22Rv1 (cell line): ENCODE results near the gene RALGPS1.

Source experiments
- H3K27ac ChIP-seq: fragments of 450-650 bp; 2 replicates; pipeline ENCODE4 v1.5.1; 2017
- ZFX ChIP-seq: fragments of 450-650 bp; IDR thresholded peaks from 2 replicates; pipeline ENCODE4 v1.6.1; 2017; ENCODE audit warnings: antibody characterized with exemption, borderline replicate concordance
- TF ChIP-seq, protein P1 (sequence below): fragments of 450-650 bp; IDR thresholded peaks from 2 replicates; pipeline ENCODE4 v1.5.1; 2017; ENCODE audit warnings: mild to moderate bottlenecking

Gene RALGPS1

DNA sequence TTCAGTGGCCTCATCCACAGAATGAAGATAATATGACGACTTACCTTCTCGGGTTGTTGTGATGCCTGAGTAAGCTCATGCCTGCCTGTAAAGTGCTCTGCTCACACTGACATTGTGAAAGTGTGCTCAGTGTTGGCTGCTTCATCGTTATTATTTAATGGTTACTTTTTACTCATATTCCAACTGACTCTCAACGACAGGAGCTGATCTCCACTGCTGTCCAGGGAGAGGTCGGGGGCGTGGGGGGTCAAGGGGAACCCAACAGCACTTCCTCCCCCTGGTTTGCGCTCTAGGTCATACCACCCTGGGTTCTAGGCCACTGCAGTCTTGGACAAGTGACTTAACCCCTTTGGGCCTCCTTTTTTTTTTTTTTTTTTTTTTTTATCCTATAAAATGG, 260.7 kb downstream of the RALGPS1 start:
- TF ChIP-seq ZFX: no peak
- TF ChIP-seq, protein P1, sequence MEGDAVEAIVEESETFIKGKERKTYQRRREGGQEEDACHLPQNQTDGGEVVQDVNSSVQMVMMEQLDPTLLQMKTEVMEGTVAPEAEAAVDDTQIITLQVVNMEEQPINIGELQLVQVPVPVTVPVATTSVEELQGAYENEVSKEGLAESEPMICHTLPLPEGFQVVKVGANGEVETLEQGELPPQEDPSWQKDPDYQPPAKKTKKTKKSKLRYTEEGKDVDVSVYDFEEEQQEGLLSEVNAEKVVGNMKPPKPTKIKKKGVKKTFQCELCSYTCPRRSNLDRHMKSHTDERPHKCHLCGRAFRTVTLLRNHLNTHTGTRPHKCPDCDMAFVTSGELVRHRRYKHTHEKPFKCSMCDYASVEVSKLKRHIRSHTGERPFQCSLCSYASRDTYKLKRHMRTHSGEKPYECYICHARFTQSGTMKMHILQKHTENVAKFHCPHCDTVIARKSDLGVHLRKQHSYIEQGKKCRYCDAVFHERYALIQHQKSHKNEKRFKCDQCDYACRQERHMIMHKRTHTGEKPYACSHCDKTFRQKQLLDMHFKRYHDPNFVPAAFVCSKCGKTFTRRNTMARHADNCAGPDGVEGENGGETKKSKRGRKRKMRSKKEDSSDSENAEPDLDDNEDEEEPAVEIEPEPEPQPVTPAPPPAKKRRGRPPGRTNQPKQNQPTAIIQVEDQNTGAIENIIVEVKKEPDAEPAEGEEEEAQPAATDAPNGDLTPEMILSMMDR: no peak

DNA sequence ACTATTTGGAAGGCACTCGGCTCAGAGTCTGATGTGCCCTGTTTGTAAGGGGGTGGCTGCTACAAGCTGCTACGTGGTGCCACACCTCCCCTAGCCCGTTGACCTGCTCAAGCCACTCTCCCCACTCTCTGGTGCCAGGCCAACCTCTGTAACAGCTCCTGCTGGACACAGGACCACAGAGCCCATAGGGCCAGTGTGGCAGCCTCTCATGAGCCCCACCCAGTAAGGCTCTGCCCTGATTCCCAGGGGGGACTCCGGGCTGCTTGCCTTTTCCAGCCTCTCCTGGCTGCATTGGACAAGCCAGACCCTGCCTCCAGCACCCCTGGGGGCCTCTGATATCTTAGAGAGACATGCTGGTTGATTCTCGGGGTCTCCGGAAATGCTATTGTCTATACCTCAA, 261.2 kb downstream of the RALGPS1 start:
- no peak overlapping the region for H3K27ac ChIP-seq
- no peak for TF ChIP-seq ZFX
- TF ChIP-seq, protein P1: no peak

More for the DNA sequence above, 260.7 kb downstream of the RALGPS1 start:
- H3K27ac ChIP-seq: no peak overlapping the region

- TF ChIP-seq, protein P1: no peak
- TF ChIP-seq ZFX: no peak
- H3K27ac ChIP-seq: no peak overlapping the region
Observed at GRCh38 chr9:127176631-127177030, 262.0 kb downstream of the RALGPS1 start.

GRCh38 chr9:127177231-127177630, 262.6 kb downstream of the RALGPS1 start:
- no peak for TF ChIP-seq ZFX
- no peak overlapping the region for H3K27ac ChIP-seq

DNA sequence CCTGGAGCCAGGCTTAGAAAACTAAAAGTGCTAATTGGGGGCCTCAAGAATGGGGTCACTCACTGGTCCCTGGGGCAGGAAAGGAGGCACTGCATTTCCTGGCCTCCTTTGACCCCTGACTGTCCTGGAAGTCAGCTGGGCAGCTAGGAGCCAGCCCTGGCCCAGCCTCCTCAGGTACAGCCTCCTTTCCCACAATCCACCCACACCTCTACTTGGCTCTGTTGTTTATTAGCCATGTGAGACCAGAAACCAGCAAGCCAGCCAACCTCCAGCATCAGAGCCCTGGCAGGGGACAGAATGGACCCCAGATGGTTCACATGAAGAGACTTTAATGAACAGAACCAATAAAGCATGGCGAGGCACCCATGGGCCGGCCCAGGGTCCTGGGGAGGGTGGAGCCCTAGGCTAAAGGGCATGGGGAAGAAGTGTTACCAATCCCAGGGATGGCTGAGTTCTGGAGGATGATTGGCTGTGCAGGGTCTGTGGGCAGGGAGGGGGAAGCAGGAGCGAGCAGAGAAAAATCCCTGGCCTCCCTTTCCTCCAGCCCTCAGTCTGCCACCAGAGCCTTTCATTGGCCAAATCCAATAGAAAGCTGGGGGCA, 263.2 kb downstream of the RALGPS1 start:
- no peak for TF ChIP-seq ZFX
- TF ChIP-seq, protein P1: no peak
- H3K27ac ChIP-seq: no peak overlapping the region

- H3K27ac ChIP-seq: no peak overlapping the region
- TF ChIP-seq, protein P1: no peak
- TF ChIP-seq ZFX: no peak
Observed at GRCh38 chr9:127178686-127179632, 264.4 kb downstream of the RALGPS1 start.

- no peak for TF ChIP-seq ZFX
- TF ChIP-seq, protein P1: no peak
- no peak overlapping the region for H3K27ac ChIP-seq
Observed at GRCh38 chr9:127179633-127180441, 265.3 kb downstream of the RALGPS1 start.
